ENCODE measurements around the gene IP6K1.

IP6K1 gene

DNA sequence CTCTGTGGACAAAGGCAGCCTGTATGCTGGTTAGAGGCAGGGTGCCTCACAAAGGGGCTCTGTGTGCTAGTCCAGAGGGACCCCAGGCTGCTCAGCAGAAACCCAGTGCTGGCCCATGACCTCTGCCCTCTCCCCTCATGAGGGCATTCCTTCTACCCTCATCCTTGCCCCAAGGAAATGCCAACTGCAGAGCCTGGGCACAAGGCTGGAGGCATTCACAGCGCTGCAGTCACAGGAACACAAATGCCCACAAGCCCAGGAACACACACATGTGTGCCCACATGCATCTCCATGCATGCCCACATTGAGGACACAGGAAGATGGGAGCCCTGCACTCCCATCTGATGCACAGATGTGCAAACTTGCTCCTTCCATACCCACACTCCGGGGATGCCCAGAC lies 20.5 kb upstream of the IP6K1 start:
- no peak overlapping the region for H3K4me3 ChIP-seq (ENCODE audit: low read length)
- DNase-seq (ENCODE audit: low read depth) = no peak
- TF ChIP-seq, protein P1, sequence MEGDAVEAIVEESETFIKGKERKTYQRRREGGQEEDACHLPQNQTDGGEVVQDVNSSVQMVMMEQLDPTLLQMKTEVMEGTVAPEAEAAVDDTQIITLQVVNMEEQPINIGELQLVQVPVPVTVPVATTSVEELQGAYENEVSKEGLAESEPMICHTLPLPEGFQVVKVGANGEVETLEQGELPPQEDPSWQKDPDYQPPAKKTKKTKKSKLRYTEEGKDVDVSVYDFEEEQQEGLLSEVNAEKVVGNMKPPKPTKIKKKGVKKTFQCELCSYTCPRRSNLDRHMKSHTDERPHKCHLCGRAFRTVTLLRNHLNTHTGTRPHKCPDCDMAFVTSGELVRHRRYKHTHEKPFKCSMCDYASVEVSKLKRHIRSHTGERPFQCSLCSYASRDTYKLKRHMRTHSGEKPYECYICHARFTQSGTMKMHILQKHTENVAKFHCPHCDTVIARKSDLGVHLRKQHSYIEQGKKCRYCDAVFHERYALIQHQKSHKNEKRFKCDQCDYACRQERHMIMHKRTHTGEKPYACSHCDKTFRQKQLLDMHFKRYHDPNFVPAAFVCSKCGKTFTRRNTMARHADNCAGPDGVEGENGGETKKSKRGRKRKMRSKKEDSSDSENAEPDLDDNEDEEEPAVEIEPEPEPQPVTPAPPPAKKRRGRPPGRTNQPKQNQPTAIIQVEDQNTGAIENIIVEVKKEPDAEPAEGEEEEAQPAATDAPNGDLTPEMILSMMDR (conservative IDR thresholded peaks at IDR 0.05; ENCODE audit: low read length) = no peak

DNA sequence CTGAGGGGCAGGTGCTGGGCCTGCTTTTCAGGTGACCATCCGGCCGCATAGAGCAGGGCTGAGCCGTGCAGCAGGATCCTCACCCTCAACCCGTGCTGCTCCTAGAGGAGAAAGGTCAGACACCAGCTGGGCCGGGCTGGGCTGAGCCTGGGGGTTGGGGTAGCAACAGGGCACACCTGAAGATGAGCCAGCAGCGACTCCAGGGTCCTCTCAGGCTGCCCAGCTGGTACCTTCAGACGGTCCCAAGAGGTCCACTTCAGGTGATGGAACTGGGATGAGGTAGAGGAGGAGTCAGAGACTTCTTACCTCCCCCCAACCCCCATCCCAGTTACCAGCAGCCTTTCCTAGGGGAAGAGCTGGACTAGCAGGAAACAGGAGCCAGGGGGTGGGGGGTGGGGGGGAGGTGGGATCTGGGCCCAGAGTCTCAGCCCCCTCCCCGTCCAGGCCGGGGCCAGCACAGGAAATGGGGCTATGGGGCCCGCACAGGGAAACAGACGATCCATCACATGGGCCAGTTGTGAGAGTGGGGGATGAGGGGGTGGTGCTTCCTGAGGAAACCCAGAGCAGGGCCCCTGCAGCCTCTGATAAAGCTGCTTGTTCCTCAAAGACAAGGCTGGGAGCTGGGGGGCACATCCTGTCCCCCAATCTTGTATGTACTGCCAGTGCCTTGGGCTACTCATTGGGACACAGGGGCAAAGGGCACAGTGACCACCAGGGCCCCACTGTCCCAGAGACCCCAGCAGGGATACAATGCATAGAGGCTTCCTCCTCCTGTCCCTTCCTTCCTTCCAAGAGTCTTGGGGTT lies 19.8 kb upstream of the IP6K1 start:
- no peak for DNase-seq (ENCODE audit: low read depth)
- TF ChIP-seq, protein P1 (conservative IDR thresholded peaks at IDR 0.05; ENCODE audit: low read length) = no peak
- peak overlapping the region; percentile 20; the same call in 1 of the 2 replicates for H3K4me3 ChIP-seq (ENCODE audit: low read length)

DNA sequence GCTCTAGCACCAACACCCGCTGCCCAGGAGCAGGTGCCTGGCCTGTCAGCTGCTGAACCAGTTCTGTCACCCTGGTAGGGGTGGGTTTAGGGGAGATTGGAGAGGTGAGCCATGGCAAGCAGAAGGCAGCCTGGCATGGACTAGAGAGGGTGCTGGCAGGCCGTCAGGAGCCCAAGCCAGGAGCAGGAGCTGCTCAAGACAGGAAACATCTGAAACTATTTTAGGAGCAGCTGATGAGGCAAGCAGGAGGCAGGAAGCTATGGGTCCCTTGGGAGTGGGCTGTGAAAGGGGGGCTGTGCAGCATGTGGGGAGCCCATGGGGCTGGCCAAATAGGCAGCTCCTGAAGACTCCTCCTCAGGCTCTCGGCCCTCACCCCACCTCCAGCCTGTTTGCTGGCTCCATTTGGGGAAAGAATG lies 19.0 kb upstream of the IP6K1 start:
- peak; percentile 98 for DNase-seq (ENCODE audit: low read depth)

DNA sequence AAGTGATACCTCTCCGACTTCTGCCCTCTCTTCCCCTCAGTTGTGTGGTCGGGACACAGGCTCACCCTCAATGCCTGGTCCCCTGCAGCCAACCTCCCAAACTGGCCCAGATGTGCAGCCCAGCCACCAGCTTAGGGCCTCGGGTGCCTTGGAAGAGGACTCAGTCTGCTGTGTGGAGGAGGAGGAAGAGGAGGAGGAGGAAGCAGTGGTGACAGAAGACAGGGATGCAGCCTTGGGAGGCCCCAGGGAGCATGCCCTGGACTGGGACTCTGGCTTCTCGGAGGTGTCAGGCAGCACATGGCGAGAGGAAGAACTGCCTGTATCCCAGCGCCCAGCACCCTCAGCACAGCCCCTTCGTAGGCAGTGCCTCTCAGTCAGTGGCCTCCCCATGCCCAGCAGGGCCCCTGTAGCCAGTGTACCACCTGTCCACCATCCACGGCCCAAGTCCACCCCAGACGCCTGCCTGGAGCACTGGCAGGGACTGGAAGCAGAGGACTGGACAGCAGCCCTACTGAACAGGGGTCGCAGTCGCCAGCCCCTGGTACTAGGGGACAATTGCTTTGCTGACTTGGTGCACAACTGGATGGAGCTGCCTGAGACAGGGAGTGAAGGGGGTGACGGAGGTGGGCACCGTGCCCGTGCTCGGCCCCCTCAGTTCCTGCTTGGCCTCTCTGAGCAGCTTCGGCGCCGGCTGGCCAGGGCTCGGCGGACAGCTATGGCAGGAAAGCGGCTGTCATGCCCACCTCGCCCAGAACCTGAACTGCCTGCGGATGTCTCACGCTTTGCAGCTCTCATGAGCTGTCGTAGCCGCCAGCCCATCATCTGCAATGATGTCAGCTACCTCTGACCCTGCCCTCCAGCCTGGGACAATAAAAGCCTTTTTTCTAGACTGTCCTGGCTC lies 18.0 kb upstream of the IP6K1 start:
- DNase-seq (ENCODE audit: low read depth) = no peak
- peak overlapping the region; percentile 95 for H3K4me3 ChIP-seq (ENCODE audit: low read length)
- TF ChIP-seq, protein P1 (conservative IDR thresholded peaks at IDR 0.05; ENCODE audit: low read length) = no peak

More for the DNA sequence above, 19.0 kb upstream of the IP6K1 start:
- TF ChIP-seq, protein P1 (conservative IDR thresholded peaks at IDR 0.05; ENCODE audit: low read length) = no peak
- peak overlapping the region; percentile 20 for H3K4me3 ChIP-seq (ENCODE audit: low read length)

DNA sequence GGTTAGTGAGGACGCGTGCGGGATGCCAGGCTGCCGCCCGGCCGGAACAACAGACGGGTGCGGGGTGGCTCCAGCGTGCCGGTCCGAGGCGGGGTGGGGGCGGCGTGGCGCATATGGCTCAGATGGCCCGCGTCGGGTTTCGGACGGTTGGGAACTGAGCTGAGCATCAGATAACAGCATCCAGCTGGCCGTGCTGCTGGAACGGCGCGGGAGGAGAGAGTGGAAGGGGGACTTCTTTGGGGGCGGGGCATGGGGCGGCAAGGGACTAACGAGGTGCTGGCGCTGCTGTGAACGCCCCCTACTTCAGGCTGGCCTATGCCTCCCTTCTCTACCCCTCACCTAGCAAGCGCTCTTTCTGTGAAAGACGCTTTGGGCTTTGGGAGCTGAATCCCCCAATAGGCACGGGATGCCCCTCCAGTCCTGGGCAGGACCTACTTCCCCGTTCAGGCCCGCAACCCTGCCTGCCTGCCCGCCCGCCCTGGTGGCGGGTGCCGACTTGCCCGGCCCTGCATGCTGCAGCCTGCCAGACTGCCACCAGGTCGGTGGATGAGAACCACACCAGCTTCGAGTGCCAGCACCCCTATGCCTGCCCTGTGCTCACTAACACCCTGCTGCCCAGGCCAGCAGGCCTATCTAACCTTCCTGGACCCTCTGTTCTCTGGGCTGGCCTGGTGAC lies 17.3 kb upstream of the IP6K1 start:
- no peak for DNase-seq (ENCODE audit: low read depth)

DNA sequence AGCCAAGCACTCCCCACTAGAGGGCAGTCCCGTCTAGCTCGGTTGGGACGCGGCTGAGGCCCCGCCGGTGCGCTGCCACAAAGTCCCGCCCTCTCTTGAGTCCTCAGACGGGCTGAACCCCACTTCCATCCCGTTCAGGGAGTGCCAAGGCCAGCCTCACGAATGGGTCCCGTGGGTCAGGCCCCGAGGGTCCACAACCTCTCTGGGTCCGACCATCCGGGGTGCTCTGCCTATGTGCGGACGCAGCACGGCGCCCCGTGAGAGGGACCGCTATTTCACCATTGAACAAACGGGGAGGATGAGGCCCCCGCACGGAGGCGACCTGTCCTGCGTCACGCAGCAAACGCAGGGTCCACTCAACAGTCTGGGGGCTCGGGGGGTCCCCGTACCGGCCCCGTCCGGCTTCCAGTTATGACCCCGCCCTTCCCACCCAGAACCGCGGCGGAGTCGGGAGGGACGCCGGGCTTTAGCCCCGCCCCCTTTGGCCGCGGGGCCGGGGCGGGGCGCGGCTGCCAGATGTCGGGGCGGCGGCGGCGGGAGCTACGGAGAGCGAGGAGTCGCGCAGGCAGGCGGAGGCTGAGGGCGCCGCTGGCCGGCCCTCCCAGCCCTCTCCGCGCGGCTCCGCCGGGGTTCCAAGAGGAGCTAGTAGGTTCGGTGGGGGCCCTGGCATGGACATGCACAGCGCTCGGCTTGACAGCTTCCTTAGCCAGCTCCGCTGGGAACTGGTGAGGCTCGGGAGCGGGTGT lies 16.6 kb upstream of the IP6K1 start, which contains the start of gene INKA1:
INKA1 (plus strand) TSS at position 543 of the 746 bp plus-strand sequence; CDS start at position 675, 132 bp downstream.
- TF ChIP-seq, protein P1 (conservative IDR thresholded peaks at IDR 0.05; ENCODE audit: low read length) = peak; percentile 77
- DNase-seq (ENCODE audit: low read depth) = peak; percentile 79
- peak within 1 kb of the TSS; percentile 95 for H3K4me3 ChIP-seq (ENCODE audit: low read length)

More for the DNA sequence above, 17.3 kb upstream of the IP6K1 start:
- H3K4me3 ChIP-seq (ENCODE audit: low read length) = peak overlapping the region; percentile 95
- TF ChIP-seq, protein P1 (conservative IDR thresholded peaks at IDR 0.05; ENCODE audit: low read length) = peak; percentile 1; the same call in 1 of the 2 replicates

Measured in AG10803 (cell line).